GM18907 (cell line): Measurements from ENCODE around the gene TMEM250.

Experiments
- ATAC-seq: cut with Tn5 transposase; IDR thresholded peaks from one replicate; pipeline ENCODE4 v1.9.1; 2021; ENCODE audit warnings: mild to moderate bottlenecking, moderate library complexity; ENCODE audit not compliant: unreplicated experiment

The TMEM250 gene

GRCh38 chr9:136084063-136084944, 34.4 kb downstream of the TMEM250 start:
- no peak for ATAC-seq

DNA sequence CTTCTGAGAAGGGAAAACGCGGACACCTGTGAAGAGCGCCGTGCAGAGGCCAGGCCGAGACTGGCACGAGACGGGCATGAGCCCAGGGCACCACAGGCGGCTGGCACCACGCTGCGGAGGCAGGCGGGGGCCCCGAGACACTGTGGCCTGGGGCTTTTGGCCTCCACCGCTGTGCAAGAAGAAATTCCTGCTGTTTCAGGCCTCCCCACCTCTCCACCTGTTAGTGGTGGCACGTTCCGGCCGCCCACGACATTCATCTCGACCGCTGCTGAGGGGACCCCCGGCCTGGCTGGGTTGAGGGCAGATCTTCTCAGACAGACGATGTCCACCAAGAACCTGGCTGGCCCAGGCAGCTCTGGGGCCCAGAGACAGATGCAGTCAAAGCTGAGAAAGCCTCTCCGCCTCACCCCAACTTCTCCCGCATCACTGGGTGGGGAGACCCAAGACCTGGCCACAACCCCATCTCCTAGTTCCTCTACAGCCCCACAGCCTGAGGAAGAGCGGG, 35.1 kb downstream of the TMEM250 start:
- no peak for ATAC-seq

DNA sequence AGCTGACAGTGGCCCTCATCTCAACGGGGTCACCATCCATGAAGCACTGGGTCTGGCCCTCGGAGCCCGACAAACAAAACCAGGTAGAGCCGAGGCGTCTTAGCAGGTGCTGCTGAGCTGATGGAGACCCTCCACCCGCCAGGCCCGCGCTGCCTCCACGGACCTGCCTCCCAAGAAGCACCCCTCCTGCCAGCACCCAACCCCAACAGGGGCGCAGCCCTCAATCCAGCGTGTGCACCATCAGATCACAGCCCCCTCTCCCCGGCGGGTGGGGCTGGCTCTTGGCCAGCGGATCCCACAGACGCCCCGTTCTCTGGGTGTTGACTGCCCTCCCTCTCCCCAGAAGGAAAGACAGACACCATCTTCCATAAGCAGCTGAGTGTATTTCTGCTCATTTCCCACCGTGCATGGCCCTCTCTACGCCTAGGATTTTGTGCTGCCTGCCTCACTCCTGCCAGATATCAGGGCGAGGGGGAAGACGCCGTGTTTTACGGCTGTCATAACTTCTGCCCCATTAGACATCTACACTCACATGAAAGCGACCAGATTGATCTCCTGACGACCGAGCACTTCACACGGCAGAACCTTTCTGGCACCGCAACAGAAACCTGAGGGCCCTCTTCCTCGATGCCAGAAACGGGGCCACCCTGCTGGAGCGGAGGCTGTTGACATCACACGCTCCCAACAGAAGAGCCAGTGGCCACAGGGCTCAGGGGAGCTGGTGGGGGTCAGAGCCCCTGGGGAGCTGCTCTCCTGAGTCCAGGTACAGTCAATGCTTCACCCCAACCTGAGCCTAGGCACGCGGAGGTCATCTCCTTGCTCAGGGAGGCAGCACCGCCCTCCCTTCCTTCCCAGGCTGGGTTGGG, 35.9 kb downstream of the TMEM250 start:
- ATAC-seq: no peak

GRCh38 chr9:136081826-136082495, 36.7 kb downstream of the TMEM250 start:
- ATAC-seq: no peak

GRCh38 chr9:136081113-136081825, 37.4 kb downstream of the TMEM250 start:
- ATAC-seq: no peak

- ATAC-seq: no peak
Observed at GRCh38 chr9:136080716-136081112, 38.0 kb downstream of the TMEM250 start.

DNA sequence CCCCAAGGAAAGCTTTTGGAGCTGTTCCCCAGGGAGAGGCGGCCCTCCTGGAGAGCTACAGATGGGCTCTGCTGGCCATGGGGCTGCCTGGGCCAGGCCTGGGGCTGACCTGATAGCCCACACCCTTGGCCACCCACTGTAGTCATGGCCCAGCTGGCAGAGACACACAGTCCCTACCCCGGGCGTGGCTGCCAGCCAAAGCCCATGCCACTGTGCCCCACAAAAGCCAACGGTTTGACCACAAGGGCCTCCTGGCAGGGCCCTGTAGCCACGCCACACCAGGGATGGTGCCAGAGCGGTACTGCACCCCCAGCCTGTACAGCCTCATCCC, 38.8 kb downstream of the TMEM250 start:
- no peak for ATAC-seq

DNA sequence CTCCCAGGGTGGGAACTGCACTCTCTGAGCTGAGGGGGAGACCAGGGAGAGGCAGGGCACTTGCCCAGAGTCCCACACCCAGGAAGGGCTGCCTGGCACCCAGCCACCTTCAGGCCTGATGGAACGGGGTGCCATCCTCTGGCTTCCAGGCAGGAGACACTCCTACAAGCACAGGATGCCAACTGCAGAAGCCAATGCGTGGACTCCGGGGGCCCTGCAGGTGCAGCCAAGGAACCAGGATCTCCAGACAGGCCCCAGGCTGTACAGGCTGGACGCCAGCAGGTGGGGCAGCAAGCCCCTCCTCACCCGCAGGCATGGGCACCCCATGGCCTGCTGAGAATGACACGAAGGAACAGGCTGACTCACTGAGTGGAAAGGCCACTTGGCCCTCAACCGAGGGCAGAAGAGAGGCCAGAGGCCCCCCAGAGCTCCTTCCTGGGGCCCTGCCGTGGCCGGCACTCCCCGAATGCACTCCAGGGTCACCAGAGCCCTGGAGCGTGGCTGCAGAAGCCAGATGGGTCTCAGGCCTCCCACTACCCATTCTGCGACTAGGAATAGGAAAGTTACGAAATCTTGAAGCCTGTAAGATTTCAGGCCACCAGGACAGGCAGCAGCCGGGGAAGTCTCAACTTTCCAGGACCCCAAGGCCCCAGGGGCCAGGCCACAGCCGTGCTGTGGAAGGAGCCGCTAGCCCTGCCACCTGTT, 39.3 kb downstream of the TMEM250 start:
- ATAC-seq: no peak

DNA sequence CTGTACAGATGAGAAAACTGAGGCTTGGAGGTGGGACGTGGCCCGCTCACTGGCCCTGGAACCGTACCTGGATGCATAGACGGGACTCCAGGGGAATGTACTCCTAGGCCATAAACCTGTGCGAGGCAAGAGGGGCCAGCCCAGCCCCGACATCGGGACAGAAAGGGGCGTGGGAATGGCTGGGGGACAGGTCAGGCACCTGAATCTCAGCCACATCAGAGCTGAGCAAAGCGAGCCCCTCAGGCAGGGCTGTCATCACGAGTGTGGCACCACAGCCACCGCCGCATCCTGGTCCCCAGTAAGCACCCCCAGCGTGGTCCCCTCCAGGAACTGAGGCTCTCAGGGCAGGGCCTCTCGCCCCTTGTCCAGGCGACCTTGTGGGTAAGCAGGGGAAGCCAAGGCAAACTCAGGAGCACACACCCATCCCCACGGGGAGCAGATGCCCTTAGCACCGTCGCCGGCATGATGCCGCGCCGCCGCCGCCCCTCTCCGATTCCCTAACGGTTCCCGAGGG, 40.1 kb downstream of the TMEM250 start:
- no peak for ATAC-seq

DNA sequence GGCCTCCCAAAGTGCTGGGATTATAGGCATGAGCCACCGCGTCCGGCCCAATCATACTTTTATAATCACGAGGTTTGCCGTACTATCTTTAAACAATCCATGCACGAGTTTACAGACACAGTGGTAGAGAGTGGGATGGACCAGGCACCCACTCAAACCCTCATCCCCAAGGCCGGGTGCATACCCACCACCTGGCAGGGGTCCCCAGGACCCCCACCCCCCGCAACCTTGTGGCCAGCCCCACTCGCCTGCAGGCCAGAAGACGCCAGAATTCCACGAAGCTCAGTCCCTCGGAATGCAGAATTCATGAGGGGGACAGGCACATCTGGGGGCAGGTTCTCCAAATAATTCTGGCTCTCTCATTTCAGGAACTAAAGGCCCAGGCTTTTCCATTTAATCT, 40.7 kb downstream of the TMEM250 start:
- no peak for ATAC-seq

DNA sequence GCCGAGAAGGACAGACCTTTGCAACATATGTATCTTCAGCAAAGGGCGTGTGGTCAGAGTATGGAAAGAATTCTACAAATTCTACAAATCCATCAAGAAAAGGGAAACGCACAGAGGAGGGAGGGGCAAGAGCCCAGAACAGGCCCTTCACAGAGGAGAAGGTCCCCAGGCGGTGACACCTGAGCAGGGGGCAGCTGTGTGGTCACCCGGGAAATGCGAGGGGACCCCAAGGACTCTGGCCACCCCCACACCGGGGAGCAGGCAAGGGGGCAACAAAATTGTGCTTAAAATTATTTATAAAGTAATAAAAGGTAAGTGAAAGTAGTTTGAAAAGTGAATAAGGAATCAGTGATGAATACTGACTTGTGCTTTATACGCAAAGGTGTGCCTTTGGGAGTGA, 41.2 kb downstream of the TMEM250 start:
- no peak for ATAC-seq

DNA sequence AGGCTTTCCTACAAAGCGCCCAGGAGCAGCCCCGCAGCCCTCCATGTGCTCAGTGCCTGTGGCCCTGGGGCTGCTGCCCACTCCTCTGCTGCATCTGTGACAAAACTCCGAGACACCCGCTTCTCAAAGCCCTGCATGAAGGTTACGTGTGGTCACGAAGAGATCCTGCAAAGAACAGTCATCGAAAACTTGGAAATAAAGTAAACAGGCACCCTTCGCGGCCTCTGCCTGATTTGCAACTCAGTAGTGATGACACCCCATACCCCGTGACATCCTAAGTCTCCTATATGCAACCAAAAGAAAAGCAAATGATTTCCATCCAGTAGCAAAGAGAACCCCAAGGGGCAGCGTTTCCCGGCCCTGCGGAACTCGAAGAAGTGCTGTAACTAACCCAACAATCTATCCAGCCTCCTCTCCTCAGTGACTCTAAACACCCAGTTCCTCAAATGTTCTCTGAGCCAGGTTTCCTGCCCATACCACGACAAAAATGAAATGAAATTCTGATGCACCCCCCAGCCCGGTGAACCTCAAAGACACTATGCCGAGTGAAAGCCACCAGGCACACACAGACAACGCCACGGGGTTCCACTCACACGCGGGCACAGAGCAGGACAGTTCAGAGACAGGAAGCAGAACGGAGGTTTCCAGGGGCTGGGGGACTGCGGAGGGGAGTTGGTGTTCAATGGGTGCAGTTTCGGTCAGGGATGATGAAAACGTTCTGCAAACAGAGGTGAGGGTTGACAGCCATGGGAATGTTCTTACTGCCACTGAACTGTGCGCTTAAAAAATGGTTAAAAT, 42.6 kb downstream of the TMEM250 start:
- no peak for ATAC-seq

DNA sequence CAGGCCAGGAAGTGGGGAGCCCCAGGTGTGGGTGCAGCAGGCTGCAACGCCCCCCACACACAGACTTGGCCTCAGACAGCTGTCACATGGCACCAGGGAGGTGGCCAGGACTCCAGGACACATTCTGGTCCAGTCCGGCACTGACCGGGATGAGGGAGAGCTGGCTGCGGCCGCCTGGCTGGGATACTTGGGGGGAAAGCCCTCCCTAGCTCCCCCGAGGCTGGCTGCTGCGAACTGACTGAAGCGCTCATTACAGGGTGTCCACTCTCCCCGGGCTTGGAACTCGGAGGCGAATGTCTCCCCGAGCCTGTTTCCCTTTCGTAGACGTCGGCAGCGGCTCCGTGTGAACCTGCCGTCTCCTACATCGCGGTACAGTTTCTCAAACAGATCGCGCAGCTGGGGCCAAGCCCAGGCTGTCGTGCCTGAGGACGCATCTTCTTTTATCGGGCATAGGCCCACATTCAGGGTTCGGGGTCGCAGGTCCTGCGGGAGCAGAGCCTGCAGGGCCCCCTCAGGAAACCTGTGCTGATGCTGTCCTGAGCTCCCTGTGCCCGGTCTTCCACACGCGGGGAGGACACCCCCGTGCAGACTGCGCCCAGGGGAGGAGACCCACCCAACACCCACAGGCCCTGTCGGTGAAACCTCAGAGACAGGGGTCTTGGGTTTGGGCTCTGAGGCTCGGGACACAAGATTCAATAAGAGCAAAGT, 43.4 kb downstream of the TMEM250 start:
- ATAC-seq: no peak

DNA sequence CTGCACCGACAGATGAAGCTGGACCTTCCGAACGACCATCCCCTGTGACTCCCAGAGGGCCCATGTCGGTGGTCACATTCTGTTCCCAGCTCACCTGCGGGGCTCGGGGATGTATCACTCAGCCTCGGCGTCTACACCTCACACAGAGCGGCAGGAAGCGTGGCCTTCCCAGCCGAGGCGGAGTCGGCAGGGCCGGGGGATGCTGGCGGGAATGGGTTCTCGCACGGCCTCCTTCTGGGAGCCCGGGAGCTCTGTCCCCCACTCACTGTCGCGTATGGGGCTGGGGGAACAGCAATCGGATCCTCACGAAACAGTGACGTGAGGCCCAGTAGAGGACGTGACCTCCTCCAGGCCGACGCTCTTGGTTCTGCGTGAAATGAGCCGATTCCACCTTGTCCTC, 44.0 kb downstream of the TMEM250 start:
- ATAC-seq: no peak
